ENCODE results near the gene SEC23A. TPM values are rescaled to one million over a fixed set of nuclear protein-coding genes. Genes with fewer than 3 reads are reported as not detected.

Gene SEC23A
- total and polyA plus RNA-seq, 2 of the 13 experiments (the other 11 are each of a cell fraction or from before 2014, with no cell fraction given), result 403 to 887 TPM

DNA sequence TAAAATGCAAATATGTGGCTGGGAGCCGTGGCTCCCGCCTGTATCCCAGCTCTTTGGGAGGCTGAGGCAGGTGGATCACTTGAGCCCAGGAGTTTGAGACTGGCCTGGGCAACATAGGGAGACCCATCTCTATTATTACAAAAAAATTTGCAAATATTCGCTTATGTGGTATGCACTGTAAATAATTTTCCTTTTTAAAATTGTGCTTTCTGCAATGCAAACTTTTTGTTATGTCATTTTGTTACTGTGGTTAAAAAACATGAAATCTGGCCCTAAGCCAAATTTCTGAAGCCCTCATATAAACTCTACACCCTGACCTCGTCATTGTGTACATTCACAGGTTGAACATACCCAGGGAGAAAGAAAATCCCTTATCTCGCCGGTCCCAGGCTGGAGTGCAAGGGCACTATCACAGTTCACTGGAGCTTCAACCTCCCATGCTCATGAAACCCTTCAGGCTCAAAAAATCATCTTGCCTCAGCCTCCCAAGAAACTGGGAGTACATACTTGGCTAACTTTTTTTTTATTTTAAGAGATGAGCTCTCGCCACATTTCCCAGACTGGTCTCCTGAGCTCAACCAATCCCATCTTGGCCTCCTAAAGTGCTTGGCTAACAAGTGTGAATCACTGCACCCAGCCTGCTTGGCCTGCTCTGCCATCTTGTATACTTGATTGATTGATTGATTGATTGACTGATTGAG lies 42.4 kb upstream of the SEC23A start (continued):
- TF ChIP-seq MBD4 (IDR thresholded peaks at IDR 0.05; ENCODE audit: borderline replicate concordance, low read length) (peak; percentile 76; the same call in 1 of the 2 replicates), RBFOX2 (IDR thresholded peaks at IDR 0.05; ENCODE audit: low read depth, low read length) (no peak), GPN1 (CRISPR knock-in tag; IDR thresholded peaks at IDR 0.05; ENCODE audit: borderline replicate concordance) (no peak), ZNF773 (CRISPR knock-in tag; IDR thresholded peaks at IDR 0.05; ENCODE audit: borderline replicate concordance) (no peak), HNRNPUL1 (IDR thresholded peaks at IDR 0.05; ENCODE audit: low read depth, low read length) (no peak), IKZF1 (IDR thresholded peaks at IDR 0.05) (no peak), SMYD3 (CRISPR knock-in tag; IDR thresholded peaks at IDR 0.05) (peak; percentile 67; the same call in 1 of the 2 replicates), ATF7 (IDR thresholded peaks at IDR 0.05) (no peak), ATF7 (CRISPR knock-in tag; IDR thresholded peaks at IDR 0.05) (no peak), NKX3-1 (CRISPR knock-in tag; IDR thresholded peaks at IDR 0.05) (no peak), GZF1 (CRISPR knock-in tag; IDR thresholded peaks at IDR 0.05) (no peak), ZNF331 (CRISPR knock-in tag; IDR thresholded peaks at IDR 0.05) (peak; percentile 90), ZNF138 (CRISPR knock-in tag; IDR thresholded peaks at IDR 0.05; ENCODE audit: low read depth) (no peak), RBM39 (IDR thresholded peaks at IDR 0.05; ENCODE audit: low read depth, low read length, poor library complexity, severe bottlenecking) (no peak), ZNF235 (CRISPR knock-in tag; IDR thresholded peaks at IDR 0.05; ENCODE audit: borderline replicate concordance) (peak; percentile 88; the same call in 1 of the 2 replicates), ISX (CRISPR knock-in tag; conservative IDR thresholded peaks at IDR 0.05) (no peak), SNAI1 (CRISPR knock-in tag; IDR thresholded peaks at IDR 0.05; ENCODE audit: borderline replicate concordance) (peak; percentile 98), KDM6A (CRISPR knock-in tag; IDR thresholded peaks at IDR 0.05; ENCODE audit: low read depth) (peak; percentile 72), ZNF335 (CRISPR knock-in tag; IDR thresholded peaks at IDR 0.05) (no peak), ARHGAP35 (CRISPR knock-in tag; IDR thresholded peaks at IDR 0.05; ENCODE audit: borderline replicate concordance) (no peak)
- TF ChIP-seq, protein P1, sequence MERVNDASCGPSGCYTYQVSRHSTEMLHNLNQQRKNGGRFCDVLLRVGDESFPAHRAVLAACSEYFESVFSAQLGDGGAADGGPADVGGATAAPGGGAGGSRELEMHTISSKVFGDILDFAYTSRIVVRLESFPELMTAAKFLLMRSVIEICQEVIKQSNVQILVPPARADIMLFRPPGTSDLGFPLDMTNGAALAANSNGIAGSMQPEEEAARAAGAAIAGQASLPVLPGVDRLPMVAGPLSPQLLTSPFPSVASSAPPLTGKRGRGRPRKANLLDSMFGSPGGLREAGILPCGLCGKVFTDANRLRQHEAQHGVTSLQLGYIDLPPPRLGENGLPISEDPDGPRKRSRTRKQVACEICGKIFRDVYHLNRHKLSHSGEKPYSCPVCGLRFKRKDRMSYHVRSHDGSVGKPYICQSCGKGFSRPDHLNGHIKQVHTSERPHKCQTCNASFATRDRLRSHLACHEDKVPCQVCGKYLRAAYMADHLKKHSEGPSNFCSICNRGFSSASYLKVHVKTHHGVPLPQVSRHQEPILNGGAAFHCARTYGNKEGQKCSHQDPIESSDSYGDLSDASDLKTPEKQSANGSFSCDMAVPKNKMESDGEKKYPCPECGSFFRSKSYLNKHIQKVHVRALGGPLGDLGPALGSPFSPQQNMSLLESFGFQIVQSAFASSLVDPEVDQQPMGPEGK (CRISPR knock-in tag; IDR thresholded peaks at IDR 0.05), result peak; percentile 45; the same call in 1 of the 2 replicates
- TF ChIP-seq, protein P2, sequence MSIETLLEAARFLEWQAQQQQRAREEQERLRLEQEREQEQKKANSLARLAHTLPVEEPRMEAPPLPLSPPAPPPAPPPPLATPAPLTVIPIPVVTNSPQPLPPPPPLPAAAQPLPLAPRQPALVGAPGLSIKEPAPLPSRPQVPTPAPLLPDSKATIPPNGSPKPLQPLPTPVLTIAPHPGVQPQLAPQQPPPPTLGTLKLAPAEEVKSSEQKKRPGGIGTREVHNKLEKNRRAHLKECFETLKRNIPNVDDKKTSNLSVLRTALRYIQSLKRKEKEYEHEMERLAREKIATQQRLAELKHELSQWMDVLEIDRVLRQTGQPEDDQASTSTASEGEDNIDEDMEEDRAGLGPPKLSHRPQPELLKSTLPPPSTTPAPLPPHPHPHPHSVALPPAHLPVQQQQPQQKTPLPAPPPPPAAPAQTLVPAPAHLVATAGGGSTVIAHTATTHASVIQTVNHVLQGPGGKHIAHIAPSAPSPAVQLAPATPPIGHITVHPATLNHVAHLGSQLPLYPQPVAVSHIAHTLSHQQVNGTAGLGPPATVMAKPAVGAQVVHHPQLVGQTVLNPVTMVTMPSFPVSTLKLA (IDR thresholded peaks at IDR 0.05), result no peak
- TF ChIP-seq, protein P3, sequence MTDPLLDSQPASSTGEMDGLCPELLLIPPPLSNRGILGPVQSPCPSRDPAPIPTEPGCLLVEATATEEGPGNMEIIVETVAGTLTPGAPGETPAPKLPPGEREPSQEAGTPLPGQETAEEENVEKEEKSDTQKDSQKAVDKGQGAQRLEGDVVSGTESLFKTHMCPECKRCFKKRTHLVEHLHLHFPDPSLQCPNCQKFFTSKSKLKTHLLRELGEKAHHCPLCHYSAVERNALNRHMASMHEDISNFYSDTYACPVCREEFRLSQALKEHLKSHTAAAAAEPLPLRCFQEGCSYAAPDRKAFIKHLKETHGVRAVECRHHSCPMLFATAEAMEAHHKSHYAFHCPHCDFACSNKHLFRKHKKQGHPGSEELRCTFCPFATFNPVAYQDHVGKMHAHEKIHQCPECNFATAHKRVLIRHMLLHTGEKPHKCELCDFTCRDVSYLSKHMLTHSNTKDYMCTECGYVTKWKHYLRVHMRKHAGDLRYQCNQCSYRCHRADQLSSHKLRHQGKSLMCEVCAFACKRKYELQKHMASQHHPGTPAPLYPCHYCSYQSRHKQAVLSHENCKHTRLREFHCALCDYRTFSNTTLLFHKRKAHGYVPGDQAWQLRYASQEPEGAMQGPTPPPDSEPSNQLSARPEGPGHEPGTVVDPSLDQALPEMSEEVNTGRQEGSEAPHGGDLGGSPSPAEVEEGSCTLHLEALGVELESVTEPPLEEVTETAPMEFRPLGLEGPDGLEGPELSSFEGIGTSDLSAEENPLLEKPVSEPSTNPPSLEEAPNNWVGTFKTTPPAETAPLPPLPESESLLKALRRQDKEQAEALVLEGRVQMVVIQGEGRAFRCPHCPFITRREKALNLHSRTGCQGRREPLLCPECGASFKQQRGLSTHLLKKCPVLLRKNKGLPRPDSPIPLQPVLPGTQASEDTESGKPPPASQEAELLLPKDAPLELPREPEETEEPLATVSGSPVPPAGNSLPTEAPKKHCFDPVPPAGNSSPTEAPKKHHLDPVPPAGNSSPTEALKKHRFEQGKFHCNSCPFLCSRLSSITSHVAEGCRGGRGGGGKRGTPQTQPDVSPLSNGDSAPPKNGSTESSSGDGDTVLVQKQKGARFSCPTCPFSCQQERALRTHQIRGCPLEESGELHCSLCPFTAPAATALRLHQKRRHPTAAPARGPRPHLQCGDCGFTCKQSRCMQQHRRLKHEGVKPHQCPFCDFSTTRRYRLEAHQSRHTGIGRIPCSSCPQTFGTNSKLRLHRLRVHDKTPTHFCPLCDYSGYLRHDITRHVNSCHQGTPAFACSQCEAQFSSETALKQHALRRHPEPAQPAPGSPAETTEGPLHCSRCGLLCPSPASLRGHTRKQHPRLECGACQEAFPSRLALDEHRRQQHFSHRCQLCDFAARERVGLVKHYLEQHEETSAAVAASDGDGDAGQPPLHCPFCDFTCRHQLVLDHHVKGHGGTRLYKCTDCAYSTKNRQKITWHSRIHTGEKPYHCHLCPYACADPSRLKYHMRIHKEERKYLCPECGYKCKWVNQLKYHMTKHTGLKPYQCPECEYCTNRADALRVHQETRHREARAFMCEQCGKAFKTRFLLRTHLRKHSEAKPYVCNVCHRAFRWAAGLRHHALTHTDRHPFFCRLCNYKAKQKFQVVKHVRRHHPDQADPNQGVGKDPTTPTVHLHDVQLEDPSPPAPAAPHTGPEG (CRISPR knock-in tag; IDR thresholded peaks at IDR 0.05), result no peak
